SKM-1 (cell line): ENCODE results near the gene GLIS2.

ENCODE experiments used
- DNase-seq: peaks from one replicate; lab custom pipeline; 2025; ENCODE audit not compliant: unreplicated experiment; lab: John Stamatoyannopoulos, UW

The GLIS2 gene

GRCh38 chr16:4350365-4350786 lies 34.5 kb downstream of the GLIS2 start:
- no peak for DNase-seq

- peak; percentile 90 for DNase-seq
Observed at GRCh38 chr16:4350787-4351659, 35.2 kb downstream of the GLIS2 start, which contains the start of gene PAM16. Gene PAM16, minus strand, starts transcription at chr16:4351321. Its CDS starts 87 bp downstream, at chr16:4351234.

- DNase-seq = no peak
Observed at GRCh38 chr16:4351880-4352279, 36.0 kb downstream of the GLIS2 start.

GRCh38 chr16:4352843-4353242 lies 37.0 kb downstream of the GLIS2 start:
- no peak for DNase-seq

GRCh38 chr16:4353675-4354074 lies 37.8 kb downstream of the GLIS2 start:
- DNase-seq = no peak

GRCh38 chr16:4354512-4355409 lies 38.9 kb downstream of the GLIS2 start:
- DNase-seq = no peak

GRCh38 chr16:4356820-4357219 lies 41.0 kb downstream of the GLIS2 start:
- no peak for DNase-seq

GRCh38 chr16:4358236-4358635 lies 42.4 kb downstream of the GLIS2 start:
- DNase-seq = no peak

GRCh38 chr16:4358831-4359561 lies 43.1 kb downstream of the GLIS2 start:
- no peak for DNase-seq

GRCh38 chr16:4359914-4360313 lies 44.0 kb downstream of the GLIS2 start:
- DNase-seq = no peak

- DNase-seq = no peak
Observed at GRCh38 chr16:4360538-4361021, 44.7 kb downstream of the GLIS2 start.

- DNase-seq = no peak
Observed at GRCh38 chr16:4361033-4361943, 45.4 kb downstream of the GLIS2 start.

GRCh38 chr16:4361944-4362311 lies 46.1 kb downstream of the GLIS2 start:
- no peak for DNase-seq

GRCh38 chr16:4362476-4363135 lies 46.7 kb downstream of the GLIS2 start:
- no peak for DNase-seq

GRCh38 chr16:4364196-4365013 lies 48.5 kb downstream of the GLIS2 start:
- no peak for DNase-seq

- DNase-seq = no peak
Observed at GRCh38 chr16:4365014-4365406, 49.1 kb downstream of the GLIS2 start.

- no peak for DNase-seq
Observed at GRCh38 chr16:4365615-4366014, 49.7 kb downstream of the GLIS2 start.

GRCh38 chr16:4366016-4366415 lies 50.1 kb downstream of the GLIS2 start:
- no peak for DNase-seq
